Measurements from ENCODE around the gene SLC4A5.
"Not testable (repeated sequence)": the region's sequence is repeated elsewhere in the genome, so short reads cannot be mapped to it uniquely, and the experiment has no call there.

SLC4A5 gene

GRCh38 chr2:74216642-74217041, 126.6 kb downstream of the SLC4A5 start:
- no peak for DNase-seq (ENCODE audit: extremely low spot score)
- TF ChIP-seq CTCF (IDR thresholded peaks at IDR 0.05; ENCODE audit: control extremely low read depth, extremely low read depth, low read depth, missing control alignments) = no peak
- ChIA-PET CTCF (interaction anchor here (0.7 to 1.8 kb wide), 6 partner anchors 9 to 118 kb away, joined by 4 to 11 read pairs (median 4); partner anchors contain the start of gene BOLA3), POLR2A (interaction anchor here (0.7 kb wide), 1 partner anchor 11 kb away, joined by 3 read pairs; no protein-coding TSS in a partner anchor)

- ChIA-PET CTCF (interaction anchor here (0.7 to 1.8 kb wide), 8 partner anchors 9 to 119 kb away, joined by 3 to 11 read pairs (median 4); partner anchors contain the start of gene BOLA3), POLR2A (interaction anchor here (0.9 kb wide), 2 partner anchors 10 to 37 kb away, joined by 3 read pairs; partner anchors contain the start of gene MOB1A)
- not testable (repeated sequence) for DNase-seq (ENCODE audit: extremely low spot score)
Observed at GRCh38 chr2:74215771-74216170, 127.4 kb downstream of the SLC4A5 start.

GRCh38 chr2:74212702-74213410, 130.4 kb downstream of the SLC4A5 start:
- TF ChIP-seq CTCF (IDR thresholded peaks at IDR 0.05; ENCODE audit: control extremely low read depth, extremely low read depth, low read depth, missing control alignments) = no peak
- POLR2A ChIA-PET = no interaction called here

GRCh38 chr2:74206180-74206688, 137.0 kb downstream of the SLC4A5 start:
- no peak for TF ChIP-seq CTCF (IDR thresholded peaks at IDR 0.05; ENCODE audit: control extremely low read depth, extremely low read depth, low read depth, missing control alignments)
- POLR2A ChIA-PET = interaction anchor here (0.6 to 2.0 kb wide), 3 partner anchors 9 to 28 kb away, joined by 3 to 6 read pairs (median 3); partner anchors contain the start of gene MOB1A
- CTCF ChIA-PET = interaction anchor here (0.7 to 2.4 kb wide), 12 partner anchors 8 to 382 kb away, joined by 3 to 14 read pairs (median 4); partner anchors contain the start of genes MOB1A, MTHFD2 and STAMBP
- peak; percentile 69 for DNase-seq (ENCODE audit: extremely low spot score)

More at GRCh38 chr2:74212702-74213410, 130.4 kb downstream of the SLC4A5 start:
- DNase-seq (ENCODE audit: extremely low spot score) = no peak
- CTCF ChIA-PET = interaction anchor here (1.1 kb wide), 1 partner anchor 62 kb away, joined by 4 read pairs; no protein-coding TSS in a partner anchor

- DNase-seq (ENCODE audit: extremely low spot score) = no peak
- no peak for TF ChIP-seq CTCF (IDR thresholded peaks at IDR 0.05; ENCODE audit: control extremely low read depth, extremely low read depth, low read depth, missing control alignments)
- POLR2A ChIA-PET = interaction anchor here (0.6 to 2.0 kb wide), 3 partner anchors 10 to 27 kb away, joined by 3 to 6 read pairs (median 3); partner anchors contain the start of gene MOB1A
- CTCF ChIA-PET = interaction anchor here (0.7 to 1.7 kb wide), 10 partner anchors 10 to 382 kb away, joined by 3 to 5 read pairs (median 4); partner anchors contain the start of gene MOB1A
Observed at GRCh38 chr2:74205596-74205995, 137.6 kb downstream of the SLC4A5 start.

- ChIA-PET POLR2A (interaction anchor here (2.0 kb wide), 1 partner anchor 27 kb away, joined by 6 read pairs; the partner anchor contains the start of gene MOB1A), CTCF (interaction anchor here (0.9 to 1.7 kb wide), 6 partner anchors 10 to 381 kb away, joined by 3 to 5 read pairs (median 4); partner anchors contain the start of gene MOB1A)
- TF ChIP-seq CTCF (IDR thresholded peaks at IDR 0.05; ENCODE audit: control extremely low read depth, extremely low read depth, low read depth, missing control alignments) = no peak
- no peak for DNase-seq (ENCODE audit: extremely low spot score)
Observed at GRCh38 chr2:74205113-74205512, 138.1 kb downstream of the SLC4A5 start.
